ENCODE data around the gene HGF. TPM values are rescaled to one million over a fixed set of nuclear protein-coding genes. Genes with fewer than 3 reads are reported as not detected.
"Not testable (repeated sequence)": the region's sequence is repeated elsewhere in the genome, so short reads cannot be mapped to it uniquely, and the experiment has no call there.

The HGF gene
- total RNA-seq, 2 donors from 2014 or later, result 0.20 to 0.29 TPM

GRCh38 chr7:81811956-81812865 lies 42.4 kb upstream of the HGF start:
- Mint-ChIP-seq H3K36me3 (ENCODE audit: low read depth) (no peaks in the 10 kb centered on the region), H3K4me1 (no peaks in the 10 kb centered on the region), H3K4me3 (no peak overlapping the region), H3K27me3 (ENCODE audit: insufficient read depth) (no peaks in the 10 kb centered on the region), H3K9me3 (no peaks in the 10 kb centered on the region), H3K27ac (no peak overlapping the region)
- TF ChIP-seq, protein P1, sequence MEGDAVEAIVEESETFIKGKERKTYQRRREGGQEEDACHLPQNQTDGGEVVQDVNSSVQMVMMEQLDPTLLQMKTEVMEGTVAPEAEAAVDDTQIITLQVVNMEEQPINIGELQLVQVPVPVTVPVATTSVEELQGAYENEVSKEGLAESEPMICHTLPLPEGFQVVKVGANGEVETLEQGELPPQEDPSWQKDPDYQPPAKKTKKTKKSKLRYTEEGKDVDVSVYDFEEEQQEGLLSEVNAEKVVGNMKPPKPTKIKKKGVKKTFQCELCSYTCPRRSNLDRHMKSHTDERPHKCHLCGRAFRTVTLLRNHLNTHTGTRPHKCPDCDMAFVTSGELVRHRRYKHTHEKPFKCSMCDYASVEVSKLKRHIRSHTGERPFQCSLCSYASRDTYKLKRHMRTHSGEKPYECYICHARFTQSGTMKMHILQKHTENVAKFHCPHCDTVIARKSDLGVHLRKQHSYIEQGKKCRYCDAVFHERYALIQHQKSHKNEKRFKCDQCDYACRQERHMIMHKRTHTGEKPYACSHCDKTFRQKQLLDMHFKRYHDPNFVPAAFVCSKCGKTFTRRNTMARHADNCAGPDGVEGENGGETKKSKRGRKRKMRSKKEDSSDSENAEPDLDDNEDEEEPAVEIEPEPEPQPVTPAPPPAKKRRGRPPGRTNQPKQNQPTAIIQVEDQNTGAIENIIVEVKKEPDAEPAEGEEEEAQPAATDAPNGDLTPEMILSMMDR (conservative IDR thresholded peaks at IDR 0.05), result no peak
- Histone ChIP-seq H3K27me3 (ENCODE audit: control insufficient read depth, insufficient read depth, low read length, poor library complexity, severe bottlenecking) (no peaks in the 10 kb centered on the region), H3K27ac (ENCODE audit: low read depth, low read length) (no peak overlapping the region), H3K9me3 (ENCODE audit: control insufficient read depth, low read length) (no peaks in the 10 kb centered on the region), H3K9ac (ENCODE audit: extremely low read depth, low read length, poor library complexity, severe bottlenecking) (no peak overlapping the region), H3K4me3 (ENCODE audit: low read length) (no peak overlapping the region), H3K36me3 (ENCODE audit: control insufficient read depth, insufficient read depth, low read length) (no peaks in the 10 kb centered on the region), H3K4me1 (ENCODE audit: control insufficient read depth, insufficient read depth, low read length) (peaks cover 2% of the 10 kb centered on the region)
- no peak for DNase-seq
- WGBS, 2 experiments (ENCODE audit: insufficient coverage in 1 of 2, insufficient read length in 1 of 2), result 92 to 100% methylated on average over 1 to 5 of the region's 5 CpGs

DNA sequence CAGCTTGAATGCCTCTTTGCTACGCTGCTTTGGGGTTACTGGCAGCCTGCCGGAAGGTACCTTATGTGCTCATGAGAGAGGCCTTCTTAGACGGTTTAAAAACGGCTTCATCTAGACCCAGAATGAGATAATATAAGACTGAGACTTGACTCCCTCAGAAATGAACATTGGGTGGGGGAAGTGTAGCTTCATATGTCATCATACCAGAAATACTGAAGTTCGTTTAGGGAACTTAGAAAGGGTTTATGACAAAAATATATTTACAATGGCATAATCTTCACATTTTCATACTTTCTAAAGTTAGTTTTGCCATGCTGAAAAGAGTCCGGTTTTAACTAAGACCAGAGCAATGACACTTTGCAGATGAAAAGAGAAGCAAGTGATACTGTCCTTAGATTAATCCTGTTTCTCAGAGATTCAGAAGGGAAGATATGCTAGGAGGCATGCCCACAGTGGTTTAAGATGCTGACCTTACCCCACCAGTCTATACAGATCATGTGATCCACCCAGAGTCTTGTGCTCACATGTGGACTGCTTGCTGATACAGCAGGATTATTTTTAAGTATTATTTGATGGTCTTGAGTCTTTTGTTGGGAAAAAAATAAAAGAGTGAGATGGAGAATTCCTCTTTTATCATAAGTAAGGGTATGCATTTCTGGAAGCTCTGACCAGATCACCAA lies 40.8 kb upstream of the HGF start:
- H3K9me3 ChIP-seq (ENCODE audit: control insufficient read depth, low read length), result no peaks in the 10 kb centered on the region
- no peak overlapping the region for H3K27ac Mint-ChIP-seq
- no peak overlapping the region for H3K4me3 ChIP-seq (ENCODE audit: low read length)
- no peaks in the 10 kb centered on the region for H3K4me1 Mint-ChIP-seq
- H3K36me3 ChIP-seq (ENCODE audit: control insufficient read depth, insufficient read depth, low read length), result no peaks in the 10 kb centered on the region
- no peaks in the 10 kb centered on the region for H3K9me3 Mint-ChIP-seq
- no peak overlapping the region for H3K27ac ChIP-seq (ENCODE audit: low read depth, low read length)
- H3K27me3 ChIP-seq (ENCODE audit: control insufficient read depth, insufficient read depth, low read length, poor library complexity, severe bottlenecking), result no peaks in the 10 kb centered on the region
- no peaks in the 10 kb centered on the region for H3K27me3 Mint-ChIP-seq (ENCODE audit: insufficient read depth)
- no peak overlapping the region for H3K4me3 Mint-ChIP-seq
- TF ChIP-seq, protein P1 (conservative IDR thresholded peaks at IDR 0.05), result no peak
- WGBS, 2 experiments (ENCODE audit: insufficient coverage in 1 of 2, insufficient read length in 1 of 2), result 94% methylated on average over 1 to 6 of the region's 6 CpGs
- H3K9ac ChIP-seq (ENCODE audit: extremely low read depth, low read length, poor library complexity, severe bottlenecking), result no peak overlapping the region
- H3K4me1 ChIP-seq (ENCODE audit: control insufficient read depth, insufficient read depth, low read length), result peaks cover 2% of the 10 kb centered on the region
- H3K36me3 Mint-ChIP-seq (ENCODE audit: low read depth), result no peaks in the 10 kb centered on the region
- DNase-seq, result no peak

GRCh38 chr7:81808310-81808709 lies 38.5 kb upstream of the HGF start:
- H3K27ac ChIP-seq (ENCODE audit: low read depth, low read length); H3K4me3 ChIP-seq (ENCODE audit: low read length); H3K27me3 ChIP-seq (ENCODE audit: control insufficient read depth, insufficient read depth, low read length, poor library complexity, severe bottlenecking); H3K27me3 Mint-ChIP-seq (ENCODE audit: insufficient read depth); H3K36me3 ChIP-seq (ENCODE audit: control insufficient read depth, insufficient read depth, low read length); H3K9ac ChIP-seq (ENCODE audit: extremely low read depth, low read length, poor library complexity, severe bottlenecking); H3K4me1 ChIP-seq (ENCODE audit: control insufficient read depth, insufficient read depth, low read length); H3K27ac Mint-ChIP-seq; DNase-seq; H3K4me3 Mint-ChIP-seq; H3K4me1 Mint-ChIP-seq; H3K9me3 Mint-ChIP-seq; H3K9me3 ChIP-seq (ENCODE audit: control insufficient read depth, low read length); H3K36me3 Mint-ChIP-seq (ENCODE audit: low read depth): not testable (repeated sequence)

Data from endodermal cell (in vitro differentiated cells).